H1 (cell line): ENCODE data around the gene HGD. TPM values are rescaled to one million over a fixed set of nuclear protein-coding genes. Genes with fewer than 3 reads are reported as not detected.

ENCODE experiments used
- CEBPB ChIP-seq: IDR thresholded peaks from 2 replicates; pipeline ENCODE4 v1.6.1; 2012; ENCODE audit warnings: low read depth, low read length
- polyA plus RNA-seq, 7 experiments: library from polyadenylated mRNA; depleted of rRNA in 3 of 7; stranded (reverse) in 5 of 7; unstranded in 2 of 7; fragments of >200 nt in 5 of 7; fragments of 200-250 nt in 2 of 7; gene quantifications; 1 replicate in 5 of 7; 2 replicates in 1 of 7; 4 replicates in 1 of 7; pipeline versions ENCODE4 v1.2.1 to v1.2.3, GENCODE V29; 2011 to 2013; ENCODE audit warnings: missing spikeins in 2 of 7, mixed read lengths in 2 of 7
- total RNA-seq: library from RNA; stranded (reverse); fragmentation: NEBNext Ultra II Directional; extraction: Animal tissue kit (Norgen Biotek cat#: 25700); gene quantifications from 2 replicates; pipeline ENCODE4 v1.2.1, GENCODE V29; 2021

Gene HGD
- total and polyA plus RNA-seq, 2 of the 8 experiments (the other 6 are each of a cell fraction or from before 2014, with no cell fraction given) = 0.11 TPM; not detected in 1

- no peak for TF ChIP-seq CEBPB
- TF ChIP-seq, all 59 proteins: peak for 2
These were observed 66.0 kb downstream of the HGD start (continued) for GRCh38 chr3:120615847-120616609.
